Neutrophil (primary cell): ENCODE measurements around the gene SPAG9.
A peak's percentile ranks its signal among the peaks of the same experiment; 100 is the strongest.

Experiments
- H3K27ac ChIP-seq: fragments of 200-600 bp; sonication (generic); 2 replicates; pipeline ENCODE4 v1.5.1; 2016; ENCODE audit warnings: mild to moderate bottlenecking, moderate library complexity
- H3K27me3 ChIP-seq: fragments of 200-600 bp; sonication (generic); 2 replicates; pipeline ENCODE4 v1.6.0; 2016; ENCODE audit warnings: mild to moderate bottlenecking
- H3K36me3 ChIP-seq: fragments of 200-600 bp; sonication (generic); 2 replicates; pipeline ENCODE4 v1.5.1; 2017
- H3K4me1 ChIP-seq, 2 experiments: fragments of 200-600 bp in 1 of 2; sonication (generic) in 1 of 2; 1 replicate in 1 of 2; 2 replicates in 1 of 2; pipeline versions ENCODE4 v1.5.1 to v1.6.1; 2013 to 2016; ENCODE audit warnings: low read depth in 1 of 2, low read length in 1 of 2, mild to moderate bottlenecking in 1 of 2, moderate library complexity in 1 of 2; ENCODE audit not compliant: control insufficient read depth in 1 of 2, insufficient read depth in 1 of 2
- H3K4me3 ChIP-seq, 2 experiments: fragments of 200-600 bp in 1 of 2; sonication (generic) in 1 of 2; 1 replicate in 1 of 2; 2 replicates in 1 of 2; pipeline ENCODE4 v1.5.1; 2013 to 2016; ENCODE audit warnings: low read depth in 1 of 2, low read length in 1 of 2, mild to moderate bottlenecking in 1 of 2, moderate library complexity in 1 of 2
- H3K9me3 ChIP-seq: fragments of 200-600 bp; sonication (generic); 2 replicates; pipeline ENCODE4 v1.5.1; 2016
- CTCF ChIP-seq: fragments of 200-600 bp; sonication (generic); IDR thresholded peaks from 2 replicates; pipeline ENCODE4 v1.5.1; 2016; ENCODE audit warnings: antibody characterized with exemption

The SPAG9 gene

GRCh38 chr17:50920891-50921586 lies 199.6 kb downstream of the SPAG9 start:
- H3K27ac ChIP-seq = peak overlapping the region; percentile 87
- H3K36me3 ChIP-seq = no peaks in the 10 kb centered on the region
- H3K9me3 ChIP-seq = no peaks in the 10 kb centered on the region
- peaks cover 53 to 59% of the 10 kb centered on the region in 2 experiments for H3K4me1 ChIP-seq
- TF ChIP-seq CTCF = no peak
- H3K27me3 ChIP-seq = no peaks in the 10 kb centered on the region
- H3K4me3 ChIP-seq = peak overlapping the region; percentile 25 to 33

- Histone ChIP-seq H3K27me3 (no peaks in the 10 kb centered on the region), H3K4me1 (peaks cover 53 to 59% of the 10 kb centered on the region in 2 experiments), H3K4me3 (peak overlapping the region; percentile 13 to 20), H3K27ac (peak overlapping the region; percentile 87), H3K9me3 (no peaks in the 10 kb centered on the region), H3K36me3 (no peaks in the 10 kb centered on the region)
- no peak for TF ChIP-seq CTCF
Observed at GRCh38 chr17:50920041-50920410, 200.6 kb downstream of the SPAG9 start.

- Histone ChIP-seq H3K36me3 (no peaks in the 10 kb centered on the region), H3K9me3 (no peaks in the 10 kb centered on the region), H3K27ac (peak overlapping the region; percentile 87), H3K4me3 (peak overlapping the region; percentile 13 to 20), H3K27me3 (no peaks in the 10 kb centered on the region), H3K4me1 (peaks cover 53 to 61% of the 10 kb centered on the region in 2 experiments)
- TF ChIP-seq CTCF = no peak
Observed at GRCh38 chr17:50919321-50920040, 201.2 kb downstream of the SPAG9 start.

GRCh38 chr17:50918933-50919296 lies 201.8 kb downstream of the SPAG9 start:
- no peaks in the 10 kb centered on the region for H3K9me3 ChIP-seq
- no peak for TF ChIP-seq CTCF
- H3K36me3 ChIP-seq = no peaks in the 10 kb centered on the region
- peaks cover 53 to 61% of the 10 kb centered on the region in 2 experiments for H3K4me1 ChIP-seq
- no peaks in the 10 kb centered on the region for H3K27me3 ChIP-seq
- peak overlapping the region; percentile 87 for H3K27ac ChIP-seq
- peak overlapping the region in 1 of 2 experiments; percentile 20 for H3K4me3 ChIP-seq

- H3K27me3 ChIP-seq = no peaks in the 10 kb centered on the region
- TF ChIP-seq CTCF = no peak
- H3K36me3 ChIP-seq = no peaks in the 10 kb centered on the region
- peaks cover 53 to 61% of the 10 kb centered on the region in 2 experiments for H3K4me1 ChIP-seq
- H3K4me3 ChIP-seq = peak overlapping the region in 1 of 2 experiments; percentile 12
- peak overlapping the region; percentile 87 for H3K27ac ChIP-seq
- no peaks in the 10 kb centered on the region for H3K9me3 ChIP-seq
Observed at GRCh38 chr17:50918071-50918932, 202.4 kb downstream of the SPAG9 start.
